ENCODE measurements around the gene PDE4D. TPM values are rescaled to one million over a fixed set of nuclear protein-coding genes. Genes with fewer than 3 reads are reported as not detected.
"Not testable (repeated sequence)": the region's sequence is repeated elsewhere in the genome, so short reads cannot be mapped to it uniquely, and the experiment has no call there.

PDE4D gene
- total and polyA plus RNA-seq, 3 donors from 2014 or later, result 7.8 to 13.9 (median 8.7) TPM

DNA sequence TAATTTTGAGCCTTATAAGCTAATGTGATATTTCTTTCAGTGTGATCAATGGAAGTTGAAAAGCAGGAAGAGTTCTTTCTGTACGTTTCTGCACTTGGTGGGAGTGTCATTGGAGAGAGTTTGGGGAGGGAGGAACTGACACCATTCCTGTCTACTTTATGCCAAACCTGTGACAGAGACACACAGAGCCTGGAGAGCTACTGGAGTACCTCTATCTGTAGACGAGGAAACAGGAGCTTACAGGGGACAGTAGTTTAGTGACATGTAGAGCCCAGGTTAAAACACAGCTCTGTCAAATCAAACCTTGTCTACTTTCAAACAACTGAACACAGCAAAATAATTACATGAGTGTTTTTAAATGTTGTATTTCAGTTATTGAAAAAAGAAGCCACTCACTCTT is 103.6 kb downstream of the PDE4D start:
- Histone ChIP-seq H3K4me3 (no peak overlapping the region), H3K9me3 (no peaks in the 10 kb centered on the region), H3K36me3 (ENCODE audit: low read depth, missing control alignments) (no peaks in the 10 kb centered on the region), H3K27ac (no peak overlapping the region), H3K4me1 (no peaks in the 10 kb centered on the region), H3K27me3 (no peaks in the 10 kb centered on the region)
- 58 to 65% methylated on average over 2 of the region's 2 CpGs for WGBS, 2 donors
- DNase-seq, result no peak
- intact Hi-C loops (cut with DNase I; ENCODE audit: low total_unique reads), result no loop called here
- TF ChIP-seq, protein P1, sequence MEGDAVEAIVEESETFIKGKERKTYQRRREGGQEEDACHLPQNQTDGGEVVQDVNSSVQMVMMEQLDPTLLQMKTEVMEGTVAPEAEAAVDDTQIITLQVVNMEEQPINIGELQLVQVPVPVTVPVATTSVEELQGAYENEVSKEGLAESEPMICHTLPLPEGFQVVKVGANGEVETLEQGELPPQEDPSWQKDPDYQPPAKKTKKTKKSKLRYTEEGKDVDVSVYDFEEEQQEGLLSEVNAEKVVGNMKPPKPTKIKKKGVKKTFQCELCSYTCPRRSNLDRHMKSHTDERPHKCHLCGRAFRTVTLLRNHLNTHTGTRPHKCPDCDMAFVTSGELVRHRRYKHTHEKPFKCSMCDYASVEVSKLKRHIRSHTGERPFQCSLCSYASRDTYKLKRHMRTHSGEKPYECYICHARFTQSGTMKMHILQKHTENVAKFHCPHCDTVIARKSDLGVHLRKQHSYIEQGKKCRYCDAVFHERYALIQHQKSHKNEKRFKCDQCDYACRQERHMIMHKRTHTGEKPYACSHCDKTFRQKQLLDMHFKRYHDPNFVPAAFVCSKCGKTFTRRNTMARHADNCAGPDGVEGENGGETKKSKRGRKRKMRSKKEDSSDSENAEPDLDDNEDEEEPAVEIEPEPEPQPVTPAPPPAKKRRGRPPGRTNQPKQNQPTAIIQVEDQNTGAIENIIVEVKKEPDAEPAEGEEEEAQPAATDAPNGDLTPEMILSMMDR (IDR thresholded peaks at IDR 0.05), result no peak
- TF ChIP-seq POLR2A (IDR thresholded peaks at IDR 0.05), result no peak

DNA sequence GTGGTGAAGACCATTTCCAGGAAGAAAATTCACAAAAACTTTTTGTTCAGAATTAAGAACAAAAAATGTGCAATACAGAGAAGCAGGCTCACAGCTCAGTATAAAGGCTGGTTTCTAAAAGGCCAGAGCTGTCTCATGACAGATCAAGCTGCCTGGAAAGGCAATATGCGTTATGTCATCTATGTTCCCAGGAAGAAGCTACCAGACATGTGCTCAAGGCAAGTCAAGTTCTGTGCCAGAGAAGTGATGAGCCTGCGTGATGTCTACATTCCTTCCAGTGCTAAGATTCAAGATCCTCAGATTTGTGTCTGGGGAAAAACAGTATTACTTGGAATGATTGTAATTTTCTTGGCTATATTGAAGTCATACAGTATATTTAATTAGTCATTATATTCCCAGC is 104.3 kb downstream of the PDE4D start:
- no peak for DNase-seq
- WGBS, 2 donors, result 72 to 94% methylated on average over 2 of the region's 2 CpGs
- Histone ChIP-seq H3K9me3 (no peaks in the 10 kb centered on the region), H3K4me3 (no peak overlapping the region), H3K36me3 (ENCODE audit: low read depth, missing control alignments) (no peaks in the 10 kb centered on the region), H3K4me1 (no peaks in the 10 kb centered on the region), H3K27ac (no peak overlapping the region), H3K27me3 (no peaks in the 10 kb centered on the region)
- intact Hi-C loops (cut with DNase I; ENCODE audit: low total_unique reads), result no loop called here
- TF ChIP-seq, protein P1 (IDR thresholded peaks at IDR 0.05), result no peak
- no peak for TF ChIP-seq POLR2A (IDR thresholded peaks at IDR 0.05)

DNA sequence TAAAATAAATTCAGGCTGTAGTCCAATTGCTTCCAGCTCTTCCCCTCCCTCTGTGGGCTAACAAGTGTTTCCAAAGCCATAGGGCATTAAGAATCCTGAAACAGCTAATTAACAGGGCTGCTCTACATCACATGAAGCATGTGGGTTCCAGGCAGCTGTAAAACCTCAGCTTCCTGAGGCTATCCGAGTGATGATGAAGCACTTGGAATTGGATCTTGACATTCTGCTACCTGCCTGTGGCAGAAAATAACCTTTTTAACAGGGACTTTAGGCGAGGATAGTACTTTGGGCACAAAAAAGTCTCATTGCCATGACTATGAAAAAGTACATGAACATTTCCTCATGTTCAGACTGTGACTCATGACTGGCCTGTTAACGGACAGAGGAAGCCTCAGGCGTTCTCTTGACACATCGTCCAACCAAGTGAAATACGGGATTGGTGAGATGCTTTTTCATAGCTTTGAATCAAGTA is 107.2 kb downstream of the PDE4D start:
- TF ChIP-seq, protein P1 (IDR thresholded peaks at IDR 0.05), result no peak
- no peak for TF ChIP-seq POLR2A (IDR thresholded peaks at IDR 0.05)
- Histone ChIP-seq H3K4me1 (no peaks in the 10 kb centered on the region), H3K9me3 (no peaks in the 10 kb centered on the region), H3K36me3 (ENCODE audit: low read depth, missing control alignments) (no peaks in the 10 kb centered on the region), H3K27ac (no peak overlapping the region), H3K4me3 (no peak overlapping the region), H3K27me3 (no peaks in the 10 kb centered on the region)
- DNase-seq, result no peak
- intact Hi-C loops (cut with DNase I; ENCODE audit: low total_unique reads), result no loop called here
- WGBS, 2 donors, result 83 to 86% methylated on average over 6 of the region's 6 CpGs

DNA sequence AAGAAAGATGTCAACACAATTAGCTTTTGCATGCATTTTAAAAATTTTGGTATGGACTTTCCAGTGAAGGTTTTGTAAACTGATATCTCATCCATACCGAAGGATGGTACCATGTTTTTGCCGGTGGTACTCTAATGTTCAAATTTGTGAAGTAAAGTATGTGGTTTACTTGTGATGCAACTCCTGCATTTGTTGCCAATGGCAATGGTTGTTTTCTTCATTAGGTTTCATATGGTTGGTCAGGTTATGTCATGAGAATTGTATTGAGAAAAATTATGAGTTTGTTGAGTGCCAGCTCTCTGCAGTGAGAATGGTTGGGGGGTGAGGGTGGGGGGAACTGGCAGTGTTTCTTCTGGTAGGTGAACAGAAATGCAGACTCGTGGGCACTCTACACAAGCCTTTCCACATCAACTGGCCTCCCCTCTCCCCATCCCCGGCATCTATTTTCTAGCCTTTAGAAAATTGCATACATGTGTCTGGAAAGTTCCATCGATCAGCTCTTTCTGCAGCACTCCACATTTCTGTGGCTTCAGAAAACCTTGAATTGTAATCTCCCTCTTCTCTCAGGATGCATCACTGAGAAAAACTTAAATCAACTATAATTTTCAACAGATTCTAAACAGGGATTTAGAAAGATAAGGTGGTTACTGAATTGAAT is 107.7 kb downstream of the PDE4D start:
- TF ChIP-seq POLR2A (IDR thresholded peaks at IDR 0.05), result no peak
- TF ChIP-seq, protein P1 (IDR thresholded peaks at IDR 0.05), result no peak
- intact Hi-C loops (cut with DNase I; ENCODE audit: low total_unique reads), result no loop called here
- no peaks in the 10 kb centered on the region for H3K36me3 ChIP-seq (ENCODE audit: low read depth, missing control alignments)
- WGBS, 2 donors, result 75 to 92% methylated on average over 5 of the region's 5 CpGs
- no peaks in the 10 kb centered on the region for H3K4me1 ChIP-seq
- no peak overlapping the region for H3K27ac ChIP-seq
- H3K4me3 ChIP-seq, result no peak overlapping the region
- no peaks in the 10 kb centered on the region for H3K9me3 ChIP-seq
- no peak for DNase-seq
- H3K27me3 ChIP-seq, result no peaks in the 10 kb centered on the region

DNA sequence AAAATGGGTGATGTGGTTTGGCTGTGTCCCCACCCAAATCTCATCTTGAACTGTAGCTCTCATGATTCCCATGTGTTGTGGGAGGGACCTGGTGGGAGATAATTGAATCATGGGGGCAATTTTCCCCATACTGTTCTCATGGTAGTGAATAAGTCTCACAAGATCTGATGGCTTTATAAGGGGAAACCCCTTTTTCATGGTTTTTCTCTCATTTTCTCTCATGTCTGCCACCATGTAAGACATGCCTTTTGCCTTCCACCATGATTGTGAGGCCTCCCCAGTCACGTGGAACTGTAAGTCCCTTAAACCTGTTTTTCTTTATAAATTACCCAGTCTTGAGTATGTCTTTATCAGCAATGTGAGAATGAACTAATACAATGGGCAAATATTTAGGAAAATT is 108.8 kb downstream of the PDE4D start:
- DNase-seq; H3K27me3 ChIP-seq; H3K36me3 ChIP-seq (ENCODE audit: low read depth, missing control alignments); H3K4me1 ChIP-seq; H3K4me3 ChIP-seq; H3K27ac ChIP-seq; H3K9me3 ChIP-seq; intact Hi-C loops (cut with DNase I; ENCODE audit: low total_unique reads): not testable (repeated sequence)
- WGBS, 2 donors, result 75 to 79% methylated on average over 1 of the region's 1 CpG
